A549 (cell line): ENCODE data around the gene ZBTB16. TPM values are rescaled to one million over a fixed set of nuclear protein-coding genes. Genes with fewer than 3 reads are reported as not detected.

Experiments used
- BCL3 ChIP-seq: fragments of >200 bp; sonication (Bioruptor Twin); formaldehyde crosslinking; IDR thresholded peaks from 3 replicates; pipeline ENCODE4 v1.6.1; 2016
- BHLHE40 ChIP-seq: IDR thresholded peaks from 2 replicates; pipeline ENCODE4 v1.6.1; 2012; ENCODE audit warnings: low read depth, low read length, inconsistent platforms
- CBX2 ChIP-seq: fragments of 200-600 bp; sonication (generic); IDR thresholded peaks from 2 replicates; pipeline ENCODE4 v1.6.1; 2016; ENCODE audit warnings: low read depth, mild to moderate bottlenecking, borderline replicate concordance
- CEBPB ChIP-seq, 2 experiments: fragments of >200 bp in 1 of 2; sonication (Bioruptor Twin) in 1 of 2; formaldehyde crosslinking in 1 of 2; IDR thresholded peaks; 2 replicates each; pipeline ENCODE4 v1.6.1; 2012 to 2016
- EHMT2 ChIP-seq: fragments of 200-600 bp; sonication (generic); IDR thresholded peaks from 2 replicates; pipeline ENCODE4 v1.6.1; 2016; ENCODE audit warnings: antibody characterized with exemption, low read depth, mild to moderate bottlenecking, moderate library complexity
- ELK1 ChIP-seq: fragments of 150-350 bp; IDR thresholded peaks from 2 replicates; pipeline ENCODE4 v1.6.1; 2014; ENCODE audit warnings: low read depth, mild to moderate bottlenecking, low read length
- ESRRA ChIP-seq: fragments of 150-350 bp; IDR thresholded peaks from 2 replicates; pipeline ENCODE4 v1.6.1; 2014; ENCODE audit warnings: mild to moderate bottlenecking, low read length, borderline replicate concordance
- FOSL2 ChIP-seq, 2 experiments: fragments of 450-650 bp in 1 of 2; fragments of >200 bp in 1 of 2; sonication (Bioruptor Twin) in 1 of 2; formaldehyde crosslinking; IDR thresholded peaks; 2 replicates each; pipeline versions ENCODE4 v1.5.0 to v1.6.1; 2016 to 2020; ENCODE audit warnings: mild to moderate bottlenecking in 1 of 2, moderate library complexity in 1 of 2
- FOXS1 ChIP-seq: fragments of 250-450 bp; sonication (Bioruptor Pico); IDR thresholded peaks from 2 replicates; pipeline ENCODE4 v1.5.0; 2020; ENCODE audit warnings: mild to moderate bottlenecking, moderate library complexity
- HMGXB4 ChIP-seq: fragments of 250-450 bp; sonication (Bioruptor Pico); IDR thresholded peaks from 2 replicates; pipeline ENCODE4 v1.5.0; 2021; ENCODE audit warnings: mild to moderate bottlenecking, moderate library complexity, borderline replicate concordance
- HOXB13 ChIP-seq: fragments of 250-450 bp; sonication (Bioruptor Pico); IDR thresholded peaks from 2 replicates; pipeline ENCODE4 v1.5.0; 2020; ENCODE audit warnings: low read depth, mild to moderate bottlenecking, moderate library complexity
- JUN ChIP-seq, 2 experiments: fragments of >200 bp; sonication (Bioruptor Twin); formaldehyde crosslinking; IDR thresholded peaks; 2 replicates in 1 of 2; 3 replicates in 1 of 2; pipeline ENCODE4 v1.6.1; 2016 to 2017
- JUNB ChIP-seq: fragments of >200 bp; sonication (Bioruptor Twin); formaldehyde crosslinking; IDR thresholded peaks from 2 replicates; pipeline ENCODE4 v1.6.1; 2016
- KDM1A ChIP-seq: fragments of 200-600 bp; sonication (generic); IDR thresholded peaks from 2 replicates; pipeline ENCODE4 v1.6.1; 2016; ENCODE audit warnings: low read depth, mild to moderate bottlenecking
- KDM5A ChIP-seq: fragments of 200-600 bp; sonication (generic); IDR thresholded peaks from 2 replicates; pipeline ENCODE4 v1.6.1; 2016; ENCODE audit warnings: antibody characterized with exemption, mild to moderate bottlenecking
- PBX3 ChIP-seq: IDR thresholded peaks from 2 replicates; pipeline ENCODE4 v1.6.1; 2012
- RAD21 ChIP-seq, 2 experiments: fragments of >200 bp in 1 of 2; sonication (Bioruptor Twin) in 1 of 2; formaldehyde crosslinking in 1 of 2; IDR thresholded peaks in 1 of 2; conservative IDR thresholded peaks in 1 of 2; 2 replicates in 1 of 2; 3 replicates in 1 of 2; pipeline ENCODE4 v1.6.1; 2012 to 2018; ENCODE audit warnings: inconsistent platforms in 1 of 2
- RCOR1 ChIP-seq: fragments of 150-350 bp; IDR thresholded peaks from 2 replicates; pipeline ENCODE4 v1.6.1; 2014; ENCODE audit warnings: antibody characterized with exemption, low read length, low read depth
- RFX5 ChIP-seq: fragments of 450-650 bp; IDR thresholded peaks from 2 replicates; pipeline ENCODE4 v1.7.1; 2014; ENCODE audit warnings: antibody characterized with exemption, mild to moderate bottlenecking, moderate library complexity
- SMC3 ChIP-seq: fragments of >200 bp; sonication (Bioruptor Twin); formaldehyde crosslinking; IDR thresholded peaks from 3 replicates; pipeline ENCODE4 v1.6.1; 2018; ENCODE audit warnings: inconsistent platforms
- TP53 ChIP-seq: fragments of 250-450 bp; sonication (Bioruptor Pico); IDR thresholded peaks from 2 replicates; pipeline ENCODE4 v1.5.0; 2021; ENCODE audit warnings: mild to moderate bottlenecking, moderate library complexity
- ZC3H11A ChIP-seq: fragments of 450-650 bp; IDR thresholded peaks from 2 replicates; pipeline ENCODE4 v1.6.1; 2014; ENCODE audit warnings: antibody characterized with exemption, mild to moderate bottlenecking
- ZFP36 ChIP-seq: fragments of 450-650 bp; IDR thresholded peaks from 2 replicates; pipeline ENCODE4 v1.6.1; 2014; ENCODE audit warnings: borderline replicate concordance; ENCODE audit not compliant: partially characterized antibody
- ZSCAN20 ChIP-seq: fragments of 250-450 bp; sonication (Bioruptor Pico); IDR thresholded peaks from 2 replicates; pipeline ENCODE4 v1.8.0; 2022; ENCODE audit warnings: mild to moderate bottlenecking, moderate library complexity
- polyA plus RNA-seq, 4 experiments: library from polyadenylated mRNA; depleted of rRNA in 3 of 4; stranded (reverse); fragments of >200 nt; fragmentation: RNase III in 1 of 4; extraction: RNeasy Plus Mini Kit Qiagen cat#74134 plus additional on column Dnase treatment in 1 of 4; gene quantifications; 2 replicates in 3 of 4; 3 replicates in 1 of 4; pipeline ENCODE4 v1.2.3, GENCODE V29; 2011 to 2017
- TF ChIP-seq, protein P1 (sequence below): fragments of 250-450 bp; sonication (Bioruptor Pico); IDR thresholded peaks from 2 replicates; pipeline ENCODE4 v1.5.0; 2020; ENCODE audit warnings: low read depth, mild to moderate bottlenecking, moderate library complexity
- TF ChIP-seq, protein P2 (sequence below): fragments of 200-600 bp; sonication (generic); IDR thresholded peaks from 2 replicates; pipeline ENCODE4 v1.6.1; 2016; ENCODE audit warnings: antibody characterized with exemption, mild to moderate bottlenecking, moderate library complexity
- TF ChIP-seq, protein P3 (sequence below): fragments of >200 bp; sonication (Bioruptor Twin); formaldehyde crosslinking; IDR thresholded peaks from 3 replicates; pipeline ENCODE4 v1.5.1; 2016

The ZBTB16 gene
- polyA plus RNA-seq, 2 of the 4 experiments (the other 2 are of a cell fraction): not detected

DNA sequence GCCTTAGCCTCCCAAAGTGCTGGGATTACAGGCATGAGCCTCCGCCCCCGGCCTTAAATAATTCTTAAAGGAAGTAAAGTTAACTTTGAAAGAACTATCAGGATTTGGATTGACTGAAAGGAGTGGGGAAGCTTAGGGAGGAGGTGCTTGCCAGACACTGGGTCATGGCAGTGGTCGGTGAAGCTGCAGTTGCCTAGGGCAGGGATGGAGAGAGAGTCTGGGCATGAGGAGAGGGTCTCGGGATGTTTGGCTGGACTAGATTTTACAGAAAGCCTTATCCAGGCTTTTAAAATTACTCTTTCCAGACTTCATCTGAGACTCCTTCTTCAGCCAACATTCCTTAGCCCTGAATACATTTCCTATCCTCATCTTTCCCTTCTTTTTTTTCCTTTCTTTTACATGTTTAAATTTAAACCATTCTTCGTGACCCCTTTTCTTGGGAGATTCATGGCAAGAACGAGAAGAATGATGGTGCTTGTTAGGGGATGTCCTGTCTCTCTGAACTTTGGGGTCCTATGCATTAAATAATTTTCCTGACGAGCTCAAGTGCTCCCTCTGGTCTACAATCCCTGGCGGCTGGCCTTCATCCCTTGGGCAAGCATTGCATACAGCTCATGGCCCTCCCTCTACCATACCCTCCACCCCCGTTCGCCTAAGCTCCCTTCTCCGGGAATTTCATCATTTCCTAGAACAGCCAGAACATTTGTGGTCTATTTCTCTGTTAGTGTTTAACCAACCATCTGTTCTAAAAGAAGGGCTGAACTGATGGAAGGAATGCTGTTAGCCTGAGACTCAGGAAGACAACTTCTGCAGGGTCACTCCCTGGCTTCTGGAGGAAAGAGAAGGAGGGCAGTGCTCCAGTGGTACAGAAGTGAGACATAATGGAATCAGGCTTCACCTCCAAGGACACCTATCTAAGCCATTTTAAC is 236.4 kb downstream of the ZBTB16 start, which contains the start of gene NNMT (continued):
- TF ChIP-seq TP53 (0 out of 2 replicates have a peak, but pooled peaks have one; percentile 11), FOSL2 (IDR thresholded peaks at IDR 0.05) (no peak), FOSL2 (CRISPR knock-in tag; IDR thresholded peaks at IDR 0.05) (no peak), KDM5A (no peak), JUNB (no peak), FOXS1 (CRISPR knock-in tag) (no peak), ELK1 (no peak), JUN (IDR thresholded peaks at IDR 0.05) (peak; percentile 50 to 89; a peak in 4 of 5 replicates), ESRRA (no peak), PBX3 (no peak), HMGXB4 (CRISPR knock-in tag) (no peak), RAD21 (conservative IDR thresholded peaks at IDR 0.05 in 1 of 2, IDR thresholded peaks at IDR 0.05 in 1 of 2) (no peak), ZC3H11A (no peak), CEBPB (IDR thresholded peaks at IDR 0.05) (peak; percentile 50 to 63; a peak in 3 of 4 replicates), HOXB13 (no peak), BCL3 (peak; percentile 66), KDM1A (no peak), SMC3 (no peak), EHMT2 (no peak), RCOR1 (no peak), CBX2 (no peak), BHLHE40 (no peak), ZFP36 (no peak), ZSCAN20 (CRISPR knock-in tag) (no peak; the same call in 1 of the 2 replicates), RFX5 (no peak)
- TF ChIP-seq, protein P1, sequence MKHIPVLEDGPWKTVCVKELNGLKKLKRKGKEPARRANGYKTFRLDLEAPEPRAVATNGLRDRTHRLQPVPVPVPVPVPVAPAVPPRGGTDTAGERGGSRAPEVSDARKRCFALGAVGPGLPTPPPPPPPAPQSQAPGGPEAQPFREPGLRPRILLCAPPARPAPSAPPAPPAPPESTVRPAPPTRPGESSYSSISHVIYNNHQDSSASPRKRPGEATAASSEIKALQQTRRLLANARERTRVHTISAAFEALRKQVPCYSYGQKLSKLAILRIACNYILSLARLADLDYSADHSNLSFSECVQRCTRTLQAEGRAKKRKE (CRISPR knock-in tag): no peak
- TF ChIP-seq, protein P2, sequence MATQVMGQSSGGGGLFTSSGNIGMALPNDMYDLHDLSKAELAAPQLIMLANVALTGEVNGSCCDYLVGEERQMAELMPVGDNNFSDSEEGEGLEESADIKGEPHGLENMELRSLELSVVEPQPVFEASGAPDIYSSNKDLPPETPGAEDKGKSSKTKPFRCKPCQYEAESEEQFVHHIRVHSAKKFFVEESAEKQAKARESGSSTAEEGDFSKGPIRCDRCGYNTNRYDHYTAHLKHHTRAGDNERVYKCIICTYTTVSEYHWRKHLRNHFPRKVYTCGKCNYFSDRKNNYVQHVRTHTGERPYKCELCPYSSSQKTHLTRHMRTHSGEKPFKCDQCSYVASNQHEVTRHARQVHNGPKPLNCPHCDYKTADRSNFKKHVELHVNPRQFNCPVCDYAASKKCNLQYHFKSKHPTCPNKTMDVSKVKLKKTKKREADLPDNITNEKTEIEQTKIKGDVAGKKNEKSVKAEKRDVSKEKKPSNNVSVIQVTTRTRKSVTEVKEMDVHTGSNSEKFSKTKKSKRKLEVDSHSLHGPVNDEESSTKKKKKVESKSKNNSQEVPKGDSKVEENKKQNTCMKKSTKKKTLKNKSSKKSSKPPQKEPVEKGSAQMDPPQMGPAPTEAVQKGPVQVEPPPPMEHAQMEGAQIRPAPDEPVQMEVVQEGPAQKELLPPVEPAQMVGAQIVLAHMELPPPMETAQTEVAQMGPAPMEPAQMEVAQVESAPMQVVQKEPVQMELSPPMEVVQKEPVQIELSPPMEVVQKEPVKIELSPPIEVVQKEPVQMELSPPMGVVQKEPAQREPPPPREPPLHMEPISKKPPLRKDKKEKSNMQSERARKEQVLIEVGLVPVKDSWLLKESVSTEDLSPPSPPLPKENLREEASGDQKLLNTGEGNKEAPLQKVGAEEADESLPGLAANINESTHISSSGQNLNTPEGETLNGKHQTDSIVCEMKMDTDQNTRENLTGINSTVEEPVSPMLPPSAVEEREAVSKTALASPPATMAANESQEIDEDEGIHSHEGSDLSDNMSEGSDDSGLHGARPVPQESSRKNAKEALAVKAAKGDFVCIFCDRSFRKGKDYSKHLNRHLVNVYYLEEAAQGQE: no peak
- TF ChIP-seq, protein P3, sequence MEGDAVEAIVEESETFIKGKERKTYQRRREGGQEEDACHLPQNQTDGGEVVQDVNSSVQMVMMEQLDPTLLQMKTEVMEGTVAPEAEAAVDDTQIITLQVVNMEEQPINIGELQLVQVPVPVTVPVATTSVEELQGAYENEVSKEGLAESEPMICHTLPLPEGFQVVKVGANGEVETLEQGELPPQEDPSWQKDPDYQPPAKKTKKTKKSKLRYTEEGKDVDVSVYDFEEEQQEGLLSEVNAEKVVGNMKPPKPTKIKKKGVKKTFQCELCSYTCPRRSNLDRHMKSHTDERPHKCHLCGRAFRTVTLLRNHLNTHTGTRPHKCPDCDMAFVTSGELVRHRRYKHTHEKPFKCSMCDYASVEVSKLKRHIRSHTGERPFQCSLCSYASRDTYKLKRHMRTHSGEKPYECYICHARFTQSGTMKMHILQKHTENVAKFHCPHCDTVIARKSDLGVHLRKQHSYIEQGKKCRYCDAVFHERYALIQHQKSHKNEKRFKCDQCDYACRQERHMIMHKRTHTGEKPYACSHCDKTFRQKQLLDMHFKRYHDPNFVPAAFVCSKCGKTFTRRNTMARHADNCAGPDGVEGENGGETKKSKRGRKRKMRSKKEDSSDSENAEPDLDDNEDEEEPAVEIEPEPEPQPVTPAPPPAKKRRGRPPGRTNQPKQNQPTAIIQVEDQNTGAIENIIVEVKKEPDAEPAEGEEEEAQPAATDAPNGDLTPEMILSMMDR: no peak
